Urinary bladder (tissue), 4 donors: ENCODE data around the gene SRPX2. TPM values are rescaled to one million over a fixed set of nuclear protein-coding genes. Genes with fewer than 3 reads are reported as not detected.
"Not testable (repeated sequence)": the region's sequence is repeated elsewhere in the genome, so short reads cannot be mapped to it uniquely, and the experiment has no call there.

Source experiments
- DNase-seq: peaks from one replicate; pipeline ENCODE4 v3.0.0-alpha.2; 2015; ENCODE audit errors: extremely low spot score
- H3K27ac ChIP-seq: one replicate; pipeline ENCODE4 v1.5.1; 2013; ENCODE audit warnings: low read depth, mild to moderate bottlenecking, moderate library complexity
- H3K36me3 ChIP-seq: one replicate; pipeline ENCODE4 v1.6.1; 2013; ENCODE audit warnings: mild to moderate bottlenecking, moderate library complexity; ENCODE audit not compliant: insufficient read depth
- H3K4me1 ChIP-seq: one replicate; pipeline ENCODE4 v1.6.1; 2013; ENCODE audit warnings: mild to moderate bottlenecking, moderate library complexity; ENCODE audit not compliant: insufficient read depth
- H3K4me3 ChIP-seq: one replicate; pipeline ENCODE4 v1.5.1; 2013; ENCODE audit warnings: low read depth, low read length
- WGBS: extraction: QIAGEN DNeasy Blood & Tissue Kit; methylation state at CpG from one replicate; pipeline ENCODE4 v1.1.7; 2013; 5-methylcytosine and 5-hydroxymethylcytosine counted together
- polyA plus RNA-seq: library from polyadenylated mRNA; stranded (reverse); fragments of 200-250 nt; gene quantifications from one replicate; pipeline ENCODE4 v1.2.3, GENCODE V29; 2013
- total RNA-seq: library from RNA; depleted of rRNA; stranded (reverse); fragments of >200 nt; gene quantifications from one replicate; pipeline ENCODE4 v1.2.3, GENCODE V29; 2014
- donor health status: healthy with polysubstance abuse.
- donor health status: healthy.

The SRPX2 gene
- total and polyA plus RNA-seq, 2 donors: 26.4 to 27.1 TPM

DNA sequence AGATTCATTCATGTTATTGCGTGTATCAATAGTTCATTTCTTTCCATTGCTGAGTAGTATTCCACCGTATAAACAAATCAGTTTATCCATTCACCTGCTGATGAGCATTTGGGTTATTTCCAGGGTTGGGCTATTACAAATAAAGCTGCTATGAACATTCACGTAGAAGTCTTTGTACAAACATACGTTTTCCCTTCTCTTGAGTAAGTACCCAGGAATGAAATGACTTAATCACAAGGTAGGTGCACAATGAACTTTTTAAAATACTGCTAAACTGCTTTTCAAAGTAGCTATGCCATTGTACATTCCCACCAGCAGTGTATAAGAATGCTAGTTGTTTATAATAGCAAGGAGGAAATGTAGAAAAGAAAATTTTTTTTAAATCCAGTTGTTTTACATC, 52.0 kb downstream of the SRPX2 start:
- H3K27ac ChIP-seq: no peak overlapping the region
- DNase-seq: no peak
- H3K4me3 ChIP-seq: no peak overlapping the region
- H3K36me3 ChIP-seq: peaks cover 2% of the 10 kb centered on the region
- H3K4me1 ChIP-seq: no peaks in the 10 kb centered on the region
- whole genome bisulfite sequencing: 73% methylated on average over 4 of the region's 4 CpGs

DNA sequence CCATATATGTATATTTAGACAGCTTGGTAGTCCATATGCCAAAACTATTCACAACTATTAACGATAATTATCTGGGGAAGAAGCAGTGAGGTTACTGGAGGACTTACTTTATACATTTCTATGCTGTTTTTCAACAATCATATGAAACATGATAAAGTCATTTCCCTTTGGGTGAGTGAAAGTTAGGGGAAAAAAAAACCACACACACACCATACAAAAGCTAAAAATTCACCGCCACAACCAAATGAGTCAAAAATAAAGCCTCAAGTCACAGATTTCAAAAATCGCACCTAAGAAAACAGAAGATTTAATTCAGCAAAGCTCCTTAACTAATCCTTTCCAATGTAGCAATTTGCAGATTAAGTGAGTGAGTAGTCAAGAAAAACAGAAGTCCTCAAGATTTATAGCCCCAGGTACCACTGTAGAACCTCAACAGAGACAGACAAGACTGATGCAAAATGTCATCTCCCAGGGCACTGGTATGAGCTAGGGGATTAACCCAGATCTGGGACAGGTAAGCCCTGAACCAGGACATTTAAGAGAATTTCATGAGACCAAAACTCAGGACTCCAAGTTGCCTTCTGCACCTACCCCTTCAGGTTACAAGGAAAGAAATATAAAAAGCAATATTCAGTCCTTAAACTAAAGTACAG, 52.8 kb downstream of the SRPX2 start:
- WGBS: 94% methylated on average over 3 of the region's 3 CpGs
- Histone ChIP-seq H3K36me3 (peaks cover 2% of the 10 kb centered on the region), H3K4me3 (no peak overlapping the region), H3K4me1 (no peaks in the 10 kb centered on the region), H3K27ac (no peak overlapping the region)
- DNase-seq: no peak

DNA sequence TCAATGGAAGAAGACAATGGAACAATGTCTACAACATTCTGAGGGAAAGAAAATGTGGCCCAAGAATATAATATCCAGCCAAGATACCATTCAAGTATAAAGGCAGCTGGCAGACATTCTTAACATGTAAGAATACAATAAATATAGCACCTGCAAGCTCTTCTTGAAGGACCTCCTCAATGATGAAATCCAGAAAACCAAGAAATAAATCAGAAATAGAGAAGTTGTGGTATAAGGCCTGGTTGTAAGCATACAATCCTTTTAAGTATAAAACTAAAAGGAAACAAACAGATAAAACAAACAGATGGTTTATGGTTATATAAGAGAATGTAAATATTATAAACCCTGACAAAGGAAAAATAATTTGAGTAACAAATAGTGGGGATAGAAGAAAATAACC, 54.6 kb downstream of the SRPX2 start:
- DNase-seq: no peak
- no peak overlapping the region for H3K4me3 ChIP-seq
- no peaks in the 10 kb centered on the region for H3K4me1 ChIP-seq
- H3K36me3 ChIP-seq: peaks cover 2% of the 10 kb centered on the region
- H3K27ac ChIP-seq: no peak overlapping the region

DNA sequence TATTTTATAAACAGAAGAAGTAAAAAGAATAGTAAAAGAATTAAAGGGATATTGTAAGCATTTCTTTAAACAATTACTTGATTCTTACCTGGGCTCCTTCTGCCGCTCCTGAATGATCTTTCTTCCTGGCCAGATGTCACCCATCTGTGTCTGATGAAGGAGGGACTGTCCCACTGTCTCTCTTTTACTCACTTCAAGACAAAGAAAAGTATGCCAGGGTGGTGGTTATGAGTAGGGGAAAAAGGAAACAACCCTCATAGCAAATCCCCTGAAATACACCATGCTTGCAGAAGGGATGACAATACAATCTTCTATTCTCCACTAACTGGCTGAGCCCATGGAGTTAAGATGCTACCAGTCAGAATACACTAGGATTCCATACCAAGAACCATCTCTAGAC, 56.8 kb downstream of the SRPX2 start:
- DNase-seq: no peak
- H3K36me3 ChIP-seq: peaks cover 2% of the 10 kb centered on the region
- 96% methylated on average over 1 of the region's 1 CpG for WGBS
- no peak overlapping the region for H3K27ac ChIP-seq
- no peak overlapping the region for H3K4me3 ChIP-seq
- no peaks in the 10 kb centered on the region for H3K4me1 ChIP-seq

DNA sequence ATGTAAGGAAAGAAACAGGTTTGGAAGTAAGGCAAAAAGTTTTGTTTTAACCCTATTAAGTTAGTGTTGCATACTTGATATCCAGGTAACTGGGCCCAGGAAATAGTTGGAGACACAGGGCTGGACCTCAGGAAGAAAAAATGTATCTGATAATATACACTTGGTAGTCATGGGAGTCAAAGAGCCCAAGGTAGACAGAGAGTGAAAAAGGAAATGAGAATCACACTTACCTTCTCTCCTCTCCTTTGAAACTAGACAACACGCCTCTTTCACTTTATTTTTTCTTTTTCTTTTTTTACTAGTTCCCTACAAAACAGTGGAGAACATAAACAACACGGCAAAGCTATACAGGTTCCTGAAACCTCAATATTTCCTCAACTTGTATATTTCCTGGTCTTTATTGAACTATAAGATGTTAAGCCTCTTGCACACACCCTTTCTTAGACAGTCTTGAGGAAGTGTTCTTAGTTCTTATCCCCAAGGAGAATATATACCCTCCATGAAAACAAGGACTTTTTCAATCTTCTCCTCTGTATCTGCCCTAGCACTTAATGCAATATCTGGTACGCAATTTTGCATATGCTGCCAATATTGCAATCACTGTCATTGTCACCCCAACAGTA, 60.7 kb downstream of the SRPX2 start:
- Histone ChIP-seq H3K27ac (no peak overlapping the region), H3K4me1 (no peaks in the 10 kb centered on the region), H3K36me3 (peaks cover 2% of the 10 kb centered on the region), H3K4me3 (no peak overlapping the region)
- 51% methylated on average over 3 of the region's 3 CpGs for WGBS
- DNase-seq: no peak

DNA sequence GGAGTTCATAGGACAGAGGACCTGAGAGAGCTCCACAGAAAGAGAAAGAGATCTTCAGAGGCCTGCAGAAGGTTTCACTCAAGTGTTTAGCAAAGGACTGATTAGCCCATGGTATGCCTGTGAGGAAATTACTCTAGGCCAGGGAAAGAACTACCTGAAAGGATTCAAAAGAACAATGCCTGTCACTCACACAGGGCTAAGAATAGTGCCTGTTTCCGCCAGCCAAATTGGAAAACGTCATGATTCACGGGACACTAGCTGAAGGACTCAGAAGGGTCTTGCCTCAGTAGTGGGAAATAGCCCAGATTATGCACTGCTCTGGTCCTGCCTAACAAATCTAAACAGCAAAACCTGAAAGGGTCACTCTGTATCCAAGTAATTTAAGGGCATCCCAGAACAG, 66.8 kb downstream of the SRPX2 start:
- H3K4me1 ChIP-seq: no peaks in the 10 kb centered on the region
- no peak overlapping the region for H3K27ac ChIP-seq

DNA sequence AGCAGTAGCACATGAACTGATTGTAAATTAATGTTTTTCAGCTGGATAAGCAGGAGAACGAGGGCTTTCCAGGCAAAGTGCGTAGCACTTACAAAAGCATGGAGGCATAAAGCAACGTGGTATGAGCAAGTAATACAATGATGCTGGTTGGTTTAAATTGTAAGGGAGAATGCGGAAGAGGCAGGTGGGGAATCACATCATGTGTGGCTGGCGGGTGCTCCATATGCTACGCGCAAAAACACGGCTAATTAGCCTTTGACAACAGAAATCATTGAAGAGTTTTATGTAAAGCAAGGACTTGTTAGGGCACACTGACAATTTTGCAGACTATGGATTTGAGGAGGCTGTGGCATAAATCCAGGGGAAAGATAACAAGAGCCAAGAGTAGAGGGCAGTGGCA, 73.4 kb downstream of the SRPX2 start:
- no peak overlapping the region for H3K4me3 ChIP-seq
- DNase-seq: no peak
- whole genome bisulfite sequencing: 93% methylated on average over 8 of the region's 8 CpGs
- H3K27ac ChIP-seq: no peak overlapping the region
- H3K4me1 ChIP-seq: no peaks in the 10 kb centered on the region
- H3K36me3 ChIP-seq: no peaks in the 10 kb centered on the region

More for the DNA sequence above, 66.8 kb downstream of the SRPX2 start:
- no peaks in the 10 kb centered on the region for H3K36me3 ChIP-seq
- no peak overlapping the region for H3K4me3 ChIP-seq
- no peak for DNase-seq
- 78% methylated on average over 3 of the region's 3 CpGs for WGBS

DNA sequence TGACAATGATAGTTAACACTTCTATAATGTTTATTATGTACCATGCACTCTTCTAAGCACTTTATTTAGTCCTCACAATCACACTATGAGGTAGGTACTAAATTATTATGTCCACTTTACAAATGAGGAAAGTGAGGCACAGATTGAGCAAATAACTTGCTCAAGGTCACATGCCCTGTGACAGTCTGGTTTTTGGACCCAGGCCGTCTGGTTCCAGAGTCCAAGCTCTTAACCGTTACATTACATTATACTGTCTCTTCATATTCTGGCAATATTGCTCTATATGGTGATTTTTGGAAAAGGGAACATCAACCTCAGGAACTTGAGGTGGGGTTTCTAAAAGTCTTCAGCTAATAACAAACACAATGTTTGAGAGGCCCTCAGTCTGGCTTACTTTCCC, 75.1 kb downstream of the SRPX2 start:
- Histone ChIP-seq H3K4me1 (no peaks in the 10 kb centered on the region), H3K4me3 (no peak overlapping the region), H3K36me3 (no peaks in the 10 kb centered on the region), H3K27ac (no peak overlapping the region)
- WGBS: 92% methylated on average over 2 of the region's 2 CpGs
- no peak for DNase-seq

DNA sequence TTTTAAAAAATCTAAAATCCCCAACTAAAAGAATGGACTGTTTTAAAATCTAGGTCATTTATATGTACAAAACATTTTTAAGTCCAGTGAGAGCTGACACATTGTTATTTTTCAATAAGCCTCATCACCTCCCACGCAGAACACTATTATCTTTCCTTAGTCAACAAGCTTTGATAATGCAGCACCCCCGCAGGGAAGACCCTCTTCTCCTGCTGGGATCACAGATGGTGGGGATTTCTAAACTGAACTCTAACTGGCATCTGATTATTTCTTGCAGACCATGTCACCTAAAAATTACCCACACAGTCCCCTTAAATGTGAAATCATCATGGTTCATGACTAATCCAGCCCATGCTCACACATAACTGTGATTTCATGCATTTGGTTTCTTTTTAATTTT, 76.3 kb downstream of the SRPX2 start:
- WGBS: 60% methylated on average over 2 of the region's 2 CpGs
- Histone ChIP-seq H3K36me3 (no peaks in the 10 kb centered on the region), H3K27ac (no peak overlapping the region), H3K4me1 (no peaks in the 10 kb centered on the region), H3K4me3 (no peak overlapping the region)
- DNase-seq: no peak

DNA sequence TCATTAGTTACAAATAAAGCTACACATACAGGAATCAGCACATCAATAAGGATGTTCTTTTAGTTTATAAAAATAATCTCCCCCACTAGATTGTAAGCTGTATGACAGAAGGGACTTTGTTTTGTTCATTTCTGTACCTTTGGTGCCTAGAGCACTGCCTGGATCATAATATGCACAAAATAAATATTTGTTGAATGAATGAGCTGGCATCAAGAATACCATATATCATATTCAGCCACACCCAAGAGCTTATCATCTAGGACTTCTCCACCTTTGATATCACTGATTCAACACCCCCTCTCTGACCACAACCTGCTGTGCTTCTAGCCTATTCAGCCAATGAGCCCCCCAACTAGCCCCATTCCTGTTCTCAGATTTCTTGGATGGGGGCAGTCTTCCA, 77.3 kb downstream of the SRPX2 start:
- Histone ChIP-seq H3K4me3 (no peak overlapping the region), H3K4me1 (no peaks in the 10 kb centered on the region), H3K27ac (no peak overlapping the region), H3K36me3 (no peaks in the 10 kb centered on the region)
- no peak for DNase-seq

DNA sequence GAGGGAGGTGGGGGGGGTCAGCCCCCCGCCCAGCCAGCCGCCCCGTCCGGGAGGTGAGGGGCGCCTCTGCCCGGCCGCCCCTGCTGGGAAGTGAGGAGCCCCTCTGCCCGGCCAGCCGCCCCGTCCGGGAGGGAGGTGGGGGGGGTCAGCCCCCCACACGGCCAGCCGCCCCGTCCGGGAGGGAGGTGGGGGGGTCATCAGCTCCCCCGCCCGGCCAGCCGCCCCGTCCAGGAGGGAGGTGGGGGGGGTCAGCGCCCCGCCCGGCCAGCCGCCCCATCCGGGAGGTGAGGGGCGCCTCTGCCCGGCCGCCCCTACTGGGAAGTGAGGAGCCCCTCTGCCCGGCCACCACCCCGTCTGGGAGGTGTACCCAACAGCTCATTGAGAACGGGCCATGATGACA, 80.0 kb downstream of the SRPX2 start:
- H3K4me3 ChIP-seq, DNase-seq, H3K27ac ChIP-seq, H3K36me3 ChIP-seq, H3K4me1 ChIP-seq: not testable (repeated sequence)
- 94% methylated on average over 12 of the region's 30 CpGs for WGBS

Other genes starting within 250 kb of the SRPX2 start
- 6.9 TPM for gene PCDH19, start 233.9 kb upstream of the SRPX2 start, total RNA-seq
- 2.5 TPM for gene PCDH19, start 233.9 kb upstream of the SRPX2 start, polyA plus RNA-seq
- gene TNMD, start 59.3 kb upstream of the SRPX2 start, total RNA-seq: 4.3 TPM
- gene TNMD, start 59.3 kb upstream of the SRPX2 start, polyA plus RNA-seq: 0.23 TPM
- 76.8 TPM for gene TSPAN6, start 7.4 kb upstream of the SRPX2 start, total RNA-seq
- 22.6 TPM for gene TSPAN6, start 7.4 kb upstream of the SRPX2 start, polyA plus RNA-seq
- 18.5 TPM for gene SYTL4, start 87.9 kb downstream of the SRPX2 start, total RNA-seq
- gene SYTL4, start 87.9 kb downstream of the SRPX2 start, polyA plus RNA-seq: 12.5 TPM
- gene CSTF2, start 176.2 kb downstream of the SRPX2 start, total RNA-seq: 10.4 TPM
- gene CSTF2, start 176.2 kb downstream of the SRPX2 start, polyA plus RNA-seq: 8.6 TPM
- 1.3 TPM for gene NOX1, start 230.2 kb downstream of the SRPX2 start, total RNA-seq
- 0.61 TPM for gene NOX1, start 230.2 kb downstream of the SRPX2 start, polyA plus RNA-seq